SK-N-SH (cell line): Measurements from ENCODE around the gene MGAT4A.

Source experiments
- CTCF ChIP-seq: fragments of 200-600 bp; sonication (generic); IDR thresholded peaks from 2 replicates; pipeline ENCODE4 v1.6.1; 2017; ENCODE audit warnings: antibody characterized with exemption, mild to moderate bottlenecking, moderate library complexity
- GABPA ChIP-seq: IDR thresholded peaks from 2 replicates; pipeline ENCODE4 v1.4.0; 2012; ENCODE audit warnings: low read depth, mild to moderate bottlenecking
- REST ChIP-seq: IDR thresholded peaks from 2 replicates; pipeline ENCODE4 v1.6.1; 2012; ENCODE audit warnings: mild to moderate bottlenecking, low read depth, low read length, moderate library complexity

GRCh38 chr2:98731894-98732349, 990 bp upstream of the MGAT4A start:
- TF ChIP-seq GABPA (no peak), CTCF (no peak), REST (no peak)
